Left lung (tissue), 10 donors: ENCODE measurements around the gene SCD5. TPM values are rescaled to one million over a fixed set of nuclear protein-coding genes. Genes with fewer than 3 reads are reported as not detected.

Experiments
- ATAC-seq: fragments of 200-7000 bp; cut with Tn5 transposase; one replicate; pipeline ENCODE4 v1.9.1; 2020; ENCODE audit warnings: moderate library complexity
- DNase-seq, 4 donors: peaks; one replicate each; pipeline ENCODE4 v3.0.0-alpha.2; 2013 to 2020
- H3K27ac ChIP-seq, 2 donors: fragments of 200-600 bp; sonication (generic) in 1 of 2; one replicate each; pipeline versions ENCODE4 v1.5.0 to v1.8.0; 2020 to 2021
- H3K27me3 ChIP-seq, 2 donors: fragments of 200-600 bp; sonication (generic) in 1 of 2; one replicate each; pipeline versions ENCODE4 v1.5.0 to v1.8.0; 2020 to 2021
- H3K36me3 ChIP-seq, 2 donors: fragments of 200-600 bp; sonication (generic) in 1 of 2; one replicate each; pipeline versions ENCODE4 v1.5.0 to v1.8.0; 2020 to 2021
- H3K4me1 ChIP-seq, 2 donors: fragments of 200-600 bp; one replicate each; pipeline ENCODE4 v1.8.0; 2021
- H3K4me3 ChIP-seq, 2 donors: fragments of 200-600 bp; sonication (generic) in 1 of 2; one replicate each; pipeline versions ENCODE4 v1.5.0 to v1.8.0; 2020 to 2021; ENCODE audit warnings: mild to moderate bottlenecking in 1 of 2
- H3K9me3 ChIP-seq, 2 donors: fragments of 200-600 bp; sonication (generic) in 1 of 2; one replicate each; pipeline versions ENCODE4 v1.5.0 to v1.8.0; 2020 to 2021
- CTCF ChIP-seq, 2 donors: fragments of 200-600 bp; sonication (generic) in 1 of 2; IDR thresholded peaks; one replicate each; pipeline versions ENCODE4 v1.5.0 to v1.8.0; 2021; ENCODE audit warnings: antibody characterized with exemption in 2 of 2
- intact Hi-C, 2 donors: fragments of 100-400 bp; cut with DNase I; formaldehyde crosslinking; loops; one replicate each; pipeline versions ENCODE4 v1.11.2 to v1.14.2; 2022
- polyA plus RNA-seq, 6 donors: library from polyadenylated mRNA; unstranded; fragments of 120-200 nt; gene quantifications; one replicate each; pipeline ENCODE4 v1.2.1, GENCODE V29; 2013; ENCODE audit not compliant: insufficient read length in 6 of 6
- total RNA-seq, 2 donors: library from RNA; stranded (reverse); fragmentation: NEBNext Ultra II Directional; extraction: Animal tissue kit (Norgen Biotek cat#: 25700); gene quantifications; one replicate each; pipeline ENCODE4 v1.2.1, GENCODE V29; 2021
- donor health status: DM: no; HTN: yes; CAD: no.
- donor health status: DM: no; HTN: no; CAD: no.

The SCD5 gene
- total and polyA plus RNA-seq, 8 donors, result 12.5 to 41.1 (median 35.0) TPM

- H3K9me3 ChIP-seq, result no peaks in the 10 kb centered on the region
- H3K36me3 ChIP-seq, result no peaks in the 10 kb centered on the region
- no peaks in the 10 kb centered on the region for H3K27me3 ChIP-seq
- ATAC-seq, result no peak
- no peak overlapping the region for H3K27ac ChIP-seq
- H3K4me3 ChIP-seq, result no peak overlapping the region
- intact Hi-C loops, result no loop called here
- DNase-seq, result no peak
- peaks cover 0 to 3% of the 10 kb centered on the region in 2 donors for H3K4me1 ChIP-seq
- no peak for TF ChIP-seq CTCF (IDR thresholded peaks at IDR 0.05)
Measured at GRCh38 chr4:82648356-82648755, 150.2 kb downstream of the SCD5 start.

- intact Hi-C loops, result no loop called here
- Histone ChIP-seq H3K4me1 (no peaks in the 10 kb centered on the region), H3K27me3 (no peaks in the 10 kb centered on the region), H3K4me3 (no peak overlapping the region), H3K27ac (no peak overlapping the region), H3K36me3 (no peaks in the 10 kb centered on the region), H3K9me3 (no peaks in the 10 kb centered on the region)
- no peak for TF ChIP-seq CTCF (IDR thresholded peaks at IDR 0.05)
- ATAC-seq, result no peak
- DNase-seq, result peak in 2 of 4 donors; percentile 42 to 48
Measured at GRCh38 chr4:82645936-82646565, 152.5 kb downstream of the SCD5 start.

GRCh38 chr4:82644734-82645126 lies 153.9 kb downstream of the SCD5 start:
- ATAC-seq (no peak), DNase-seq (no peak)
- Histone ChIP-seq H3K9me3 (no peaks in the 10 kb centered on the region), H3K27ac (no peak overlapping the region), H3K4me3 (no peak overlapping the region), H3K4me1 (no peaks in the 10 kb centered on the region), H3K27me3 (no peaks in the 10 kb centered on the region), H3K36me3 (no peaks in the 10 kb centered on the region)
- TF ChIP-seq CTCF (IDR thresholded peaks at IDR 0.05), result no peak
- intact Hi-C loops, result no loop called here

- Histone ChIP-seq H3K9me3 (no peaks in the 10 kb centered on the region), H3K27ac (no peak overlapping the region), H3K27me3 (no peaks in the 10 kb centered on the region), H3K4me1 (no peaks in the 10 kb centered on the region), H3K4me3 (no peak overlapping the region), H3K36me3 (no peaks in the 10 kb centered on the region)
- DNase-seq (no peak), ATAC-seq (no peak)
- intact Hi-C loops, result no loop called here
- TF ChIP-seq CTCF (IDR thresholded peaks at IDR 0.05), result no peak
Measured at GRCh38 chr4:82643994-82644733, 154.4 kb downstream of the SCD5 start.

- intact Hi-C loops, result no loop called here
- H3K9me3 ChIP-seq, result no peaks in the 10 kb centered on the region
- no peak for TF ChIP-seq CTCF (IDR thresholded peaks at IDR 0.05)
- no peak overlapping the region for H3K27ac ChIP-seq
- no peak overlapping the region for H3K4me3 ChIP-seq
- ATAC-seq (peak; percentile 46), DNase-seq (no peak)
- no peaks in the 10 kb centered on the region for H3K27me3 ChIP-seq
- H3K36me3 ChIP-seq, result no peaks in the 10 kb centered on the region
- H3K4me1 ChIP-seq, result no peaks in the 10 kb centered on the region
Measured at GRCh38 chr4:82642331-82642730, 156.3 kb downstream of the SCD5 start.
